Stimulated activated CD4-positive, alpha-beta T cell treated with anti-CD3 and anti-CD28 coated beads, TNF-alpha, amount 100 ng/mL, for 48 hours (primary cell): ENCODE measurements around the gene MIGA2.
"Not testable (repeated sequence)": the region's sequence is repeated elsewhere in the genome, so short reads cannot be mapped to it uniquely, and the experiment has no call there.

ENCODE experiments used
- DNase-seq, 3 donors: peaks; one replicate each; pipeline ENCODE4 v3.0.0-alpha.2; 2020; ENCODE audit warnings: low read depth in 3 of 3

MIGA2 gene

DNA sequence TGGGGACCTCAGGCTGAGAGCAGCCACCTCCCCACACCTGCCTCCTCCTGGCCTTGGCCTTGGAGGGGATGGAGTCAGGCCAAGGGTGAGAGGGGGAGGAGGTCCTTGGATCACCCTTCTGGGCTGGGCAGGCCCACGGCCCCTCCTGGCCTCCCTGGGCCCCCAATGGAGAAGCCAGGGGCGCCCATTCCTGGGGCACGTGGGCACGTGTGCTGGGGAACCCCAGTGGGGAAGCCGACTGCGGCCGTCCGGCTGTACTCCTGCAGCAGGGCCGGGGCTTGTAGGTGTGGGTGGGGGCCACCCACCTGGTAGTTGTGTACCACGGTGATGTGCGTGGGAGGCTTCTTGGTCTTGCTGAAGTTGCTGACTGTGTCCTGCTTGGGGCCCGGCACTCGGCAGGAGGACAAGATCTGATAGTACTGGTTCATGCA lies 65.7 kb downstream of the MIGA2 start:
- DNase-seq, result no peak

GRCh38 chr9:129102791-129103594 lies 66.6 kb downstream of the MIGA2 start:
- no peak for DNase-seq

- no peak for DNase-seq
Observed at GRCh38 chr9:129103595-129103965, 67.2 kb downstream of the MIGA2 start.

- no peak for DNase-seq
Observed at GRCh38 chr9:129104051-129104450, 67.6 kb downstream of the MIGA2 start.

DNA sequence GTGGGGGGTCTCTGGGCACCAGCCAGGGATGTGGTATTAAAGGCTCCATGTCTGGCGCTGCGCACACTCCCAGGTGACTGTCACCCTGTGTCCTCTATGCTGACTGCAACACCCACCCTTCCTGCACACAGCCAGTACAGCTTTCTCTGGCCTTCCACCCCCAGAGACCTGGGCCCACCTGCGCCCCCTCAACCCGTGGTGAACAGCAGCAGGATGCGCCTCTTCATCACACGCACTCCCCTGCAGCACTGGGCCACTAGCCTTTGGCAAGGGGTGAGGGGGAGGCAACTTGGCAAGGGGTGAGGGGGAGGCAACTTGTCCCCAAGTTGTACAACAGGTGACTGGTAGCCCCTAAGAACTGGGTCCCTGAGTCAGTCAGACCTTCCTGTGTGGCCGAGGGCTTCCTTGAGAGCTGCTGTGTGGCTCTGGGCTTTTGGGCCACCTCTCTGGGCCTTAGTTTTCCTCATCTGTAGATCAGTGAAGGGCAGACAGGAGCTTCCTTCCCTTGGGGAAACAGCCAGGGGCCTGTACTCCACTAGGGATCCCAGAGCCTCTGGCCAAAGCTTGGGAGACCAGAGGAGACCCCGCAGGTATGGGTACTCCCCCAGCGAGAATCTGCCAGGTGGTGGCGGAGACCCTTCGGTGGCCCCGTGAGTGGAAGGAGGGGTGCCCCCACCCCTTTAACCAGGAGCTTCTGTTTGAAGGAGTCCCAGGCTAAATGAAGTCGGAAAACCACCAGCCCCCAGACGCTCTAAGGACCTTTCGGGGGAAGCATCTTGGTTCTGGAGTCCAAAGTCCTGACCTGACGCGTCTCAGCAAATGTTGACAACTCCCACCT lies 69.7 kb downstream of the MIGA2 start:
- no peak for DNase-seq

- no peak for DNase-seq
Observed at GRCh38 chr9:129107651-129108050, 71.2 kb downstream of the MIGA2 start.

- no peak for DNase-seq
Observed at GRCh38 chr9:129108083-129108804, 71.8 kb downstream of the MIGA2 start.

GRCh38 chr9:129108805-129109536 lies 72.5 kb downstream of the MIGA2 start:
- DNase-seq, result no peak

DNA sequence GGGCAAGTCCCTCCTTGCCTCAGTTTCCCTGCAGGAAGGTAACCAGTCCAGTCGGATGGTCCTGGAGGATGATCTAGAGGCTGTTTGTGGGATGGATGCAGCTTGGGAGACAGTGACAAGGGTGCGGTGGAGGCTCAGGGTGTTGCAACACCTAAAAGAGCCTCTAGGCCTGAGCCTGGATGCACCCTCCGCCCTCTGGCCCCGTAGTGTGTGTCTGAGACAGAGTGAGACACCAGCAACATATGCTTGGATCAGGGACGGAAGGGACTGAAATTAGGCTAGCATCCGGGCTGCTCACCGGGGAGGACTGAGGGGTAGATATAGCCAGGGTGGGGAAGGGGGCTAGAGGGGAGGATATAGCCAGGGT lies 73.1 kb downstream of the MIGA2 start:
- DNase-seq, result no peak

DNA sequence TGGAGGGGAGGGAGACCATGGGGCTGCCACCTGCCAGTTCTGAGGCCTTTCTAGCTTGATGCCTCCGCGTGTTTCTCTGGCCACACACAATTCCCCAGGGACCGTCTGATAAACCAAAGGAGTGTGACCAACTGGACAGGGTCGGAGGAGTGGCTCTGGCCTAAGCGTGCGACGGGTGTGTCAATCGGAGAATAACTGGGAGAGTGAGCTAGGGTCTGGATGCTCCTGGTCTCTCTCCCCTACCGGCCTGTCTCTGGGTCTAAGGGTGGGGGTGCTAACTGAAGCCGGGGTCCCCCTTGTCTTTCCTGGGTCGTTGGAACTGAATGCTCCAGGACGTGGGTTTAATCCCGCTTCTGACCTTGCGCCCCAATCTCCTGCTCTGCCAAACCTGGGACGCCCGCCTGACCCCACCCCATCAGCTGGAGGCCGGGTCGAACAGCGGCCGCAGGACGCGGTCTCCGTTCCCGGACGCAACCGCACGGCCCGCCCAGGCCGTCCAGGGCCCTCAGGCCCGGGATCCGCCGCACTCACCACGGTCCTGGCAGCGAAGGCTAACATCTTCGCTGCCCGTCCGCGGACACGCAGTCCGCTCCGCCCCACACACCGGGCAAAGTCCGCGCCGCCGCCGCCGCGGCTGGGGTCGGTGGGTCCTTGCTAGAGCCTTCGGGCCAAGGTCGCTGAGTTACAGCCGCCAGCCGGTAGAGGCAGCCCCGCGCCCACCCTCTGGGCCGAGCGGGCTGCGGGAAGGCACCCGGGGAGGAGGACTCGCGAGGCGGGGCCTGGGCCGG lies 73.7 kb downstream of the MIGA2 start:
- no peak for DNase-seq

- peak; percentile 91 to 99 (median 94) for DNase-seq
Observed at GRCh38 chr9:129110740-129111527, 74.5 kb downstream of the MIGA2 start, which contains the start of the genes CRAT and PTPA. Gene CRAT, minus strand, starts transcription at chr9:129110793. Its CDS starts 284 bp downstream, at chr9:129110509. Gene PTPA, plus strand, starts transcription at chr9:129111415. Its CDS starts 186 bp downstream, at chr9:129111601.

DNA sequence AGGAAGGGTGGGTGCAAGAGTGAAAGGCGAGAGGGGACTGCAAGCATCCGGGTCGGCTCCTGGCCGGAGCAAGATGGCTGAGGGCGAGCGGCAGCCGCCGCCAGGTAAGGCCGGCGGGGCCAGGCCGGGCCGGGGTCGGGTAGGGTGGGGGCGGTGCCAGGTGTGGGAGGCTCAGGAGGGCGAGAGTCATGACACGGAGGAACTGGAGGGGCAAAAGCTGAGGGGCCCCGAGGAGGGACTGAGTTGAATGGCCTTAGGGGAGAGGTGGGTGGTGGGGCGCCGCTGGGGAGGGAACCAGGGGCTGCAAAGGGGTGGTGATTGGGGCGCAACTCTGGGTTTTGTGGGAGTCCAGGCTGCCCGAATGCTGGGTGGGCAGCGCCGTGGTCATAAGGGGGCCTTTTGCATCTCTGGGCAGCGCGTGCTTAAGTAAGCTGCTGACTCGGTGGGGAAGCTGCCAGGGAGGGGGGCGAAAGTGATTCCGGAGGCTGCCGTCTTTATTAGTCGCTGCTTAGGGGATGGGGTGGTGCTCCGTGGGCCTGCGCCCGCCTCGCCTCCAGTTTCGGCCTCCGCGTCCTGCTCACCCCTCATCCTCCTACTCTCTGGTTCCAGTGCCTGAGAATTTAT lies 75.2 kb downstream of the MIGA2 start:
- DNase-seq, result no peak

- DNase-seq, result not testable (repeated sequence)
Observed at GRCh38 chr9:129112526-129112925, 76.1 kb downstream of the MIGA2 start.

DNA sequence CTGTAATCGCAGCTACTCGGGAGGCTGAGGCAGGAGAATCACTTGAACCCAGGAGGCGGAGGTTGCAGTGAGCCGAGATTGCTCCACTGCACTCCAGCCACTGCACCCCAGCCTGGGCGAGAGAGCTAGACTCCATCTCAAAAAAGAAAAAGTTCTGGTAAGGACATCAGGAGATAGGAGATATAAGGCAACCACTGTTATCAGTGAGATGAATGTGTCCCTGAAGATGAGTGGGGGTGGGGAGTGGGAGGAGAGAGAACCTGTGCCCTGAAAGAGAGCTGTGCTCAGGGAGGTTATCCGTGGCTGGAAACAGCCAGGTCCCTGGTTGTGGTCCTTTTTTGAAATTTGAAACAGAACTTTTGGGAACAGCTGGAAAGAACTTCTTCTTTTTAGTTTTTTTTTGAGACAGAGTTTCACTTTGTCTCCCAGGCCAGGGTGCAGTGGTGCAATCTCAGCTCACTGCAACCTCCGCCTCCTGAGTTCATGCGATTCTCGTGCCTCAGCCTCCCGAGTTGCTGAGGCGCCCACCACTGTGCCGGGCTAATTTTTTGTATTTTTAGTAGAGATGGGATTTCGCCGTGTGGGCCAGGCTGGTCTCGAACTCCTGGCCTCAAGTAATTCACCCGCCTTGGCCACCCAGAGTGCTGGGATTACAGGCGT lies 77.3 kb downstream of the MIGA2 start:
- no peak for DNase-seq

DNA sequence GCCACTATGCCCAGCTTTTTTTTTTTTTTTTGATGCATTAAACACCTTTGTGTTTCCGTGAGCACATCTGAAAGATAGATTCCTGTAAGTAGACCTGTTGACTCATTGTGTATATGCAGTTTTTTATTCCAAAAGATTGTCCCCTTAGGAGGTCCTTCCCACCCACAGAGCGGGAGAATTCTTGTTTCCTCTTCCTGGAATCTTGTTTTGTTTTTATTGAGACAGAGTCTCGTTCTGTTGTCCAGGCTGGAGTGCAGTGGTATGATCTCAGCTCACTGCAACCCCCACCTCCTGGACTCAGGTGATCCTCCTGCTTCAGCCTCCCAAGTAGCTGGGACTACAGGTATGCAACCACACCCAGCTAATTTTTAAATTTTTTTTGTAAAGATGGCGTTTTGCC lies 82.4 kb downstream of the MIGA2 start:
- no peak for DNase-seq

- DNase-seq, result no peak
Observed at GRCh38 chr9:129121483-129121882, 85.1 kb downstream of the MIGA2 start.
